CD4-positive, alpha-beta T cell treated with Interleukin-4 for 1 hour (primary cell): ENCODE results near the gene FABP7.

ENCODE experiments used
- DNase-seq, 2 donors: peaks; one replicate each; pipeline ENCODE4 v3.0.0-alpha.2; 2020 to 2022

Gene FABP7

DNA sequence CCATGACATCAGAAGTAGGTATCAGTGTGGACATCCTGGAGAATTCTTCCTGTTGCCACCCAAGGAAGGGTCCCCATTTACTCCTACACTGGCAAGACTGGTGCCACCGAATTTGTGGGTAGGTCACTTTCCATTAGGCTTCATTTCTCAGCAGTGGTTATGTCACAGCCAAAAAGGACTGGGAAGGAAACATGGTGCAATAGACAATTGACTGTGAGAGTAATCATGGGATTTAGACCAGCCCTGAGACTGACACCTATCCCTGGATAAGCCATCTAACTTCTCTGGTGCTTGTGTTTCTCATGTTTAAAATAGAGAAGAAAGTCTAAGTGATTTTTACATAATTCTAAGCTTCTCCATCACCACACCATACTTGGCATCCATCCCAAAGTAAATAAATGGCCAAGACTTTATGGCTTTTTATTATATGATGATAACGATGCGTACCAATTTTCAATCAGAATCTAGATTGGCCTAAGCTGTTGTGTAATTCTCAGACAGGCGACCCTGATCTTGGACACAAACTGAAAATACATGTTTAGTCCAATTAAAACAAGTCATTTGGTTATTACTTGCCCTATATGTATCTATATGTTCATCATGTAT lies 19.7 kb downstream of the FABP7 start:
- no peak for DNase-seq

DNA sequence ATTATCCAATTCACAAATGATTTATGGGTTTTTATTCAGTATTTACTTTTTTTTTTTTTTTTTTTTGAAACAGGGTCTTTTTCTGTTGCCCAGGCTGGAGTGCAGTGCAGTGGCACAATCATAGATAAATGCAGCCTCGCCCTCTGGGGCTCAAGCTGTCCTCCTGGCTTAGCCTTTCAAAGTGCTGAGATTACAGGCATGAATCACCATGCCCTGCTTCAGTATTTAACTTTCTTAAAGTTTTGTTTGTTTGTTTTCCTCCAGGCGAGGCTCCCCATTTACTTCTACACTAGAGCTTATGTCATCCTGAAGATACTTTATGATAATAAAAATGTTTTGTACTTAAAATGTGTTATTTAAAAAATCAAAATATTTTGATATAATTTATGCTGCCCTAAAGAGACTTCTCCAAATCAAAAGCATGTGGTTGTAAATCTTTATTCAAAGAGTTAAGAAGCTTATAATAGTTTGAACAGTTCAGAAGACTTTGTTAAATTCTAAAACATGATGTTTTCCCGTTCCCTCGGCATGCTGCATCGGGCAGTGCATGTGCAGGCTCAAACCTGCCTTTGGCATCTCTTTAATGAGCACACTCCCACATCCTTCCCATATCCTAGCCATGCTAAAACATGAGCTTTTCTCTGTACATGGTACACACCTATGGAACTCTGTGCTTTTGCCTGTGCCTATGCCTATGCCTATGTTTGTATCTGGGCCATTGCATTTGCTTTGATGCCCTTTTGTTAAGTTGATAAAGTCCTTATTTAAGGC lies 20.6 kb downstream of the FABP7 start:
- DNase-seq = no peak

- DNase-seq = no peak
Measured at GRCh38 chr6:122800906-122801305, 21.4 kb downstream of the FABP7 start.

GRCh38 chr6:122801397-122801796 lies 21.9 kb downstream of the FABP7 start:
- DNase-seq = no peak

DNA sequence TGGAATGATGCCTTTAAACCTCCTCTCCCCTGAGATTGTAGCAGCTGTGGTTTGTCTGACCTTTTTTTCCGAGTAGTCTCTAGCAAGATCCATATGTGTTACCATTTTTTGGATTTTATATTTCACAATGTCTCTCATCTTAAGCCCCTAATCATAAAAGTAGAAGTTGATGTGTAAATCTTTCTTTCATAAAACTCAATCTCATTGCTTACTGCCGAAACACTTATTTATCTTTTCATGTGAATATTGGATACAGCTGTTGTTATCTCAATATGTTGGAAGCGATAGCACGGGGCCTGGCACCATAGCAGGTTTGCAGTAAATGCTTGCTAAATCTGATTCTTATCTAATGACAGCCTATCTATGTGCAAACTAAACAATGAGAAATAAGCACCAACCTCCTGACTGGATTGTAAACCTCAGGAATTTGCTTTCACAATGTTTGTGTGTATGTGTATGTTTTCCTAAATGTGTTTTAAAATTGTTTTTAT lies 23.7 kb downstream of the FABP7 start:
- DNase-seq = no peak

- DNase-seq = no peak
Measured at GRCh38 chr6:122804962-122805485, 25.5 kb downstream of the FABP7 start.

GRCh38 chr6:122806291-122806690 lies 26.8 kb downstream of the FABP7 start:
- no peak for DNase-seq

- no peak for DNase-seq
Measured at GRCh38 chr6:122808121-122808885, 28.8 kb downstream of the FABP7 start.

GRCh38 chr6:122809001-122809400 lies 29.5 kb downstream of the FABP7 start:
- no peak for DNase-seq

GRCh38 chr6:122809691-122810090 lies 30.2 kb downstream of the FABP7 start:
- DNase-seq = no peak

- DNase-seq = no peak
Measured at GRCh38 chr6:122810189-122810588, 30.7 kb downstream of the FABP7 start.

GRCh38 chr6:122817358-122817757 lies 37.8 kb downstream of the FABP7 start:
- DNase-seq = no peak

GRCh38 chr6:122817766-122818165 lies 38.2 kb downstream of the FABP7 start:
- DNase-seq = no peak

DNA sequence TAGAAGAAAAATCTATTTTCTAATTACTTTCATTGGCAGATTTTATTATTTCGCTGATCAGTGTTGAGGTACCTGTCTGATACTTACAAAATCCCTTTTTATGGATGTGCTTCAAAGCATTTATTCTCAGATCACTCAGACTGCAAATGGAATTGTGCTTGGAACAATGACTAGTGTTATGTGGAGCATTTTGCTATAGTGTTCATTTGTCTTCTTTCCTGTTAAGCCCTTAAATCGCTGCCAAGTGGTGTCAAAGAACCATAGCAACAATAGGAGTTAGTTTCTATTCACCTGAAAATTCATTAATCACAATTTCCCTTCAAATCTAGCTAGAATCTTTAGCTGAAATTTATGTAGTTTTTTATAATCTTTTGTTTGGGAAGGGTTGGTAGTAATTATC lies 39.4 kb downstream of the FABP7 start:
- no peak for DNase-seq

DNA sequence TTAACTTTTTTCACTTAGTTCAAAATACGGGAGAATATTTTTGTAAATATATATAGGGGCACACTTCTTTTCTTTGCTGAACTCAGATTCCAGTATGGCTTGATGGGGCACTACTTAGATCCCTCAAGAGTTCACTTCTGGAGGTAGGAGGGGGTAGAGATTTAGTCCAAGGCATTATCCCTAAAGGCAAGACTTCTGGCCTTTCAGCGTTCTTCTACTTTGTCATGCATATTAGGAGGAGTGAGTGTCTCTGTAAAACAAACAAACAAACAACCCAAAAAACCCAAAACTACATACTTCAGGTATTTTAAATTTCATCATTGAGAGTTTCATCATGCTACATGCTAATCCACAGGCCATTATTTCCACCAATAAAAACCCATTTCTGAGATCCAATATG lies 41.6 kb downstream of the FABP7 start:
- no peak for DNase-seq

DNA sequence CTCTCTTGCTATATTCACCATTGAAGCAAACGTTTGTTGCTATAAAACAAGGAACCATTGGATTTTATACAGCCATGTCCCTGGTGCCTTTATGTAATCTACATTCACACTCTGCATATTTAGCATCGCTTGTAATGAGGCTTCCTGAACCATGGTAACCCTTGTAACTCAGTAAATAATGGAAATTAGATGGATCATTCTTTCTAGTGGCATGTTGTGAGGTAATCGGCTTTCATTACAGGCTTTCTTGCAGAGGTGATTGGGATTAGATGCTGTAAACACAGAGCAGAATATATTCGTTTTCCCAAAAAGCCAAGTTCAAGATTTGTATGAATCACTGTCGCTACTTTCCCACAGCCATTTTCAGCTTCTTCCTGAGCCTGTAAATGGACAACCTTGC lies 45.6 kb downstream of the FABP7 start:
- no peak for DNase-seq

GRCh38 chr6:122829456-122829855 lies 49.9 kb downstream of the FABP7 start:
- no peak for DNase-seq

GRCh38 chr6:122831511-122831910 lies 52.0 kb downstream of the FABP7 start:
- no peak for DNase-seq

DNA sequence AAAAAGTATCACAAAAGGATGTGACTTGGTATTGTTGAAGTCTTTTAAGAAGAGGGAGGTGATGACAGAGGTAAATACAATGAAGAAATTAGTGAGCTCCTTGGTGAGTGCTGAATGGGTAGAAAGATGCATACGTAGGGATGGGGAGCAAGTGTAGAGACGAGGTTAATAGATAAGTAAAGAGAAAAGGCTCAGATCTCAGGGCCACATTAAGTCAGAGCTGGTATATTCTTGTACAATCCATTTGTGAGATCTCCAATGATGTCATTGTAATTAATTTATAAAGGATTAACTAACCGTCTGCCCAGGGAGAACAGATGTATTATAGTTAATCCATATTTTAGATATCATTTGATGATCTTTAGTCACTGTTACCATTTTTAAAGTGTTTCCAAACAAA lies 52.9 kb downstream of the FABP7 start:
- DNase-seq = no peak

DNA sequence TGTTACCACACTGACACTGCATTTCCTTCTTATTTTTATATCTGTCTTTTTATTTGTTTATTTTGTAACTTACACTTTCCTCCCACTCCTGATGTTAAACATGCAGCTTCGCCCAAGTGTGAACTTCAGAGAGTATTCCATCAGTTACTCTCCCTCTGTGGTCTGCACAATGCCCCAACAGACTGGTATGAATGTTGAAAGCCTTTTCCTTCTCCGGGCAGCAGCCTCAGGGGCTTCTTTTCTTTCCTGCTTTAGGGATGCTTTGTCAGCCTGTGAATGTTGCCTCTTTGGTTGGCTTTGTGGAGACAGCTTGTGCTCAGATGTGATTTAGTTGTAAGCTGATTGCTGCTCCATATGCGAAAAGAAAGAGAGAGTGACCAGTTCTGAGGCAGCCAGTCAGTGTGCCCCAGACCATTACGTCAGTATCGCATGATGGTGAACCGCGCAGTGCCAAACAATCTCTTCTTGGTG lies 53.5 kb downstream of the FABP7 start:
- DNase-seq = no peak
